Ectodermal cell (in vitro differentiated cells): Measurements from ENCODE around the gene MAPT.

Experiments
- H3K27ac ChIP-seq: 2 replicates; pipeline ENCODE4 v1.7.0; 2013; ENCODE audit warnings: mild to moderate bottlenecking, low read depth, low read length; ENCODE audit not compliant: insufficient read depth, poor library complexity, severe bottlenecking
- H3K27me3 ChIP-seq: 2 replicates; pipeline ENCODE4 v1.7.0; 2013; ENCODE audit warnings: mild to moderate bottlenecking, low read length; ENCODE audit not compliant: insufficient read depth, control insufficient read depth, poor library complexity, severe bottlenecking
- H3K36me3 ChIP-seq: one replicate; pipeline ENCODE4 v1.7.0; 2013; ENCODE audit warnings: low read length; ENCODE audit not compliant: control insufficient read depth, insufficient read depth
- H3K4me1 ChIP-seq: one replicate; pipeline ENCODE4 v1.7.0; 2013; ENCODE audit warnings: low read length; ENCODE audit not compliant: control insufficient read depth, insufficient read depth
- H3K4me3 ChIP-seq: 2 replicates; pipeline ENCODE4 v1.7.0; 2013; ENCODE audit warnings: low read depth, low read length, control low read depth; ENCODE audit not compliant: insufficient read depth
- H3K9me3 ChIP-seq: 2 replicates; pipeline ENCODE4 v1.7.0; 2013; ENCODE audit warnings: mild to moderate bottlenecking, low read length, moderate library complexity; ENCODE audit not compliant: control insufficient read depth
- WGBS, 2 experiments: methylation state at CpG; one replicate each; pipeline ENCODE4 v1.1.7; 2013; ENCODE audit warnings: missing lambda C conversion rate in 2 of 2; 5-methylcytosine and 5-hydroxymethylcytosine counted together

Gene MAPT

DNA sequence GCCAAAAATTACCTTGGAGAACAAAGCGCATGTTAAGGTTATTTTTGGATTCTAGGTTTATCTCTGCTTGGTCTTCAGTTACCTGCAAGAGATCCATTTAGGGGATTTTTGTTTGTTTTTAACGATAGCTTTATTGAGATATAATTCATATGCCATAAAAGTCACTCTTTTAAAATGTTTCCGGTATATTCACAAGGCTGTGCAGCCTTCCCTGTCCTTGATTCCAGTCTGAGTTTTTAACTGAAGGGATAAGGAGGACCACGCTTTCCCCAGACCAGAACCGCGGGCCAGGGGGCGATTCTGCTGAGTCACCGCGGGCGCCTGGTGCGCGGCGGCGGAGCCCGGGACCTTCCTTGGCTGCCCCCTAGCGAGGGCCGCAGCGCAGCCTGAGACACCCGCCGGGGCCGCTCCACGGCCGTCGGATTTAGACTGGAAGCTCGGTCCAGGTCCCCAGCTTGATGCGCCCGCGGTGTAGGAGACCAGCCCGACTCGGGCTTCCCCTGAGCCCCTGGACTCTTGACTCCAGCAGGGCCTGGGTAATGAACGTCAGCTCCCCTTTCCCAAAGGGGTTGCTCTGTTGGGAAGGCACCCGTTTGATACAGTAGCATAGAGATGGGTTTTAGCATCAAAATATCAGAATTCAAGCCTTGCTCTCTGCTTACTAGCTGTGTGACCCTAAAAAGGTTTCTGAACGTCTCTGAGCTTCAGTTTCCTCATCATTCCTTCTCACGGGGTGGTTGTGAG lies 54.7 kb downstream of the MAPT start:
- peaks cover 20% of the 10 kb centered on the region for H3K27me3 ChIP-seq
- peaks cover 4% of the 10 kb centered on the region for H3K4me1 ChIP-seq
- H3K36me3 ChIP-seq: no peaks in the 10 kb centered on the region
- H3K27ac ChIP-seq: no peak overlapping the region
- WGBS, 2 experiments: 13% methylated on average over 33 of the region's 34 CpGs
- H3K4me3 ChIP-seq: no peak overlapping the region
- H3K9me3 ChIP-seq: no peaks in the 10 kb centered on the region

DNA sequence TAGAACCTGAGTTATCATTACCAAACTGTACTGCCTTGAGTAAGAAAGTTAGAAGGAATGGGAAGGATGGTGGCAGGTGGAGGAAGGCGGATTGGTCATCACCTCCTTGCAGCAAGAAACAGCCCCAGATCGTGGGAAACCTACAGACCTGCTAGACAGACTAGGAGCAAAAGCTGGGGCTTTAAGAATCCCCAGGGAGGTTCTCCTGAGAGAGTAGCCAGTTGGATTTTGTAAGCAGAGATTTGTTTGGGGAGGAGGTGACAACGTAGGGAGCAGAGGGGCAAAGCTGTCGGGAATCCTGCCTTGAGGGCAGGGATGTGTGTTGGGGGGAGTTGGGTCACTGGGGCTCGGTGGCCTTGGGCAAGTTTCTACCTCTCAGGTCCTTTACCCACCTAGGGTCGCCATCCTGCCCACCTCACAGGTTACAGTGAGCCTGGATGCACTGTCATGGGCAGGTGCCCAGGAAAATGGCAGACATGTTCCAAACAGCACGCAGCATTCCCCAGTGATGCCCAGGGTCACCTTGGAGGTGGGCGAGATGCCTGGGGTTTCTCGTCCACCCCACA lies 55.5 kb downstream of the MAPT start:
- Histone ChIP-seq H3K9me3 (no peaks in the 10 kb centered on the region), H3K27me3 (peaks cover 20% of the 10 kb centered on the region), H3K36me3 (no peaks in the 10 kb centered on the region), H3K4me3 (no peak overlapping the region), H3K4me1 (peaks cover 4% of the 10 kb centered on the region), H3K27ac (no peak overlapping the region)
- WGBS, 2 experiments: 89 to 90% methylated on average over 9 of the region's 9 CpGs

- Histone ChIP-seq H3K4me3 (no peak overlapping the region), H3K36me3 (no peaks in the 10 kb centered on the region), H3K9me3 (no peaks in the 10 kb centered on the region), H3K27ac (no peak overlapping the region), H3K27me3 (peaks cover 20% of the 10 kb centered on the region), H3K4me1 (peaks cover 4% of the 10 kb centered on the region)
- WGBS, 2 experiments: 93 to 94% methylated on average over 8 of the region's 8 CpGs
These were observed 56.5 kb downstream of the MAPT start for GRCh38 chr17:45950888-45951287.

GRCh38 chr17:45951403-45951802 lies 57.0 kb downstream of the MAPT start:
- H3K27ac ChIP-seq: no peak overlapping the region
- 59 to 63% methylated on average over 10 of the region's 10 CpGs for WGBS, 2 experiments

GRCh38 chr17:45951941-45952340 lies 57.6 kb downstream of the MAPT start:
- Histone ChIP-seq H3K9me3 (no peaks in the 10 kb centered on the region), H3K27me3 (peaks cover 20% of the 10 kb centered on the region), H3K4me3 (no peak overlapping the region), H3K27ac (no peak overlapping the region), H3K36me3 (no peaks in the 10 kb centered on the region), H3K4me1 (peaks cover 4% of the 10 kb centered on the region)
- WGBS, 2 experiments: 93 to 94% methylated on average over 6 of the region's 6 CpGs

More at GRCh38 chr17:45951403-45951802, 57.0 kb downstream of the MAPT start:
- Histone ChIP-seq H3K4me3 (no peak overlapping the region), H3K9me3 (no peaks in the 10 kb centered on the region), H3K27me3 (peaks cover 20% of the 10 kb centered on the region), H3K4me1 (peaks cover 4% of the 10 kb centered on the region), H3K36me3 (no peaks in the 10 kb centered on the region)

DNA sequence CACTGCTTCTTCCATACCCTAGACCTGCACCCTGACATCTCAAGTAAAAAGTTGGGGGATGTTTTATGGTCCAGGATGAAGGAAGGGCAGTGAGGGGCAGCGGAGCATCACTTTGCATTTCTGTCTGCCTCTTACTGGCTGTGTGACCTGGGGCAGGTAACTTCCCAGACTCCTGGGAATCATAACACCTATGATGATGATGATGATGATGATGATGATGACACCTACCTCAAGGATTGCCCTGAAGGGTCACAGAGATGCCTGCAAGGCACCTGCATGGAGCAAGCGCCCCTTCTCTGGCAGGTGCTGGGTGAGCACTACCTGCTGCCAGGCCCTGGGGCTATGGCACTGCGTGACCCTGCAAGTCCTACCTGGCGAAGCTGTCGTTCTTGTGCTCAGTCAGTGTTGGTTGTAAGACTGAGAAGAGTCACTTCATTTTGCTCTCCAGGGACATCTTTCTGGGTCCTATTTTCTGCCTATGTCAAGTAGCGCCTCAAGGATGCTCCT lies 58.5 kb downstream of the MAPT start:
- Histone ChIP-seq H3K4me3 (no peak overlapping the region), H3K4me1 (peaks cover 4% of the 10 kb centered on the region), H3K27me3 (peaks cover 20% of the 10 kb centered on the region), H3K9me3 (no peaks in the 10 kb centered on the region), H3K27ac (no peak overlapping the region), H3K36me3 (no peaks in the 10 kb centered on the region)
- 93 to 96% methylated on average over 6 of the region's 6 CpGs for WGBS, 2 experiments

- Histone ChIP-seq H3K4me3 (no peak overlapping the region), H3K36me3 (no peaks in the 10 kb centered on the region), H3K9me3 (no peaks in the 10 kb centered on the region), H3K4me1 (peaks cover 4% of the 10 kb centered on the region), H3K27ac (no peak overlapping the region), H3K27me3 (peaks cover 18% of the 10 kb centered on the region)
- whole genome bisulfite sequencing, 2 experiments: 80 to 86% methylated on average over 2 of the region's 2 CpGs
These were observed 59.2 kb downstream of the MAPT start for GRCh38 chr17:45953561-45953960.

GRCh38 chr17:45954914-45955313 lies 60.6 kb downstream of the MAPT start:
- whole genome bisulfite sequencing, 2 experiments: 84 to 92% methylated on average over 11 of the region's 11 CpGs
- H3K36me3 ChIP-seq: no peaks in the 10 kb centered on the region
- peaks cover 4% of the 10 kb centered on the region for H3K4me1 ChIP-seq
- H3K9me3 ChIP-seq: no peaks in the 10 kb centered on the region
- H3K27me3 ChIP-seq: peaks cover 5% of the 10 kb centered on the region
- H3K4me3 ChIP-seq: no peak overlapping the region
- H3K27ac ChIP-seq: no peak overlapping the region

- Histone ChIP-seq H3K9me3 (no peaks in the 10 kb centered on the region), H3K4me3 (no peak overlapping the region), H3K27ac (no peak overlapping the region), H3K4me1 (peaks cover 4% of the 10 kb centered on the region), H3K27me3 (peaks cover under 1% of the 10 kb centered on the region), H3K36me3 (no peaks in the 10 kb centered on the region)
- 89 to 92% methylated on average over 10 of the region's 10 CpGs for WGBS, 2 experiments
These were observed 61.0 kb downstream of the MAPT start for GRCh38 chr17:45955326-45955725.

DNA sequence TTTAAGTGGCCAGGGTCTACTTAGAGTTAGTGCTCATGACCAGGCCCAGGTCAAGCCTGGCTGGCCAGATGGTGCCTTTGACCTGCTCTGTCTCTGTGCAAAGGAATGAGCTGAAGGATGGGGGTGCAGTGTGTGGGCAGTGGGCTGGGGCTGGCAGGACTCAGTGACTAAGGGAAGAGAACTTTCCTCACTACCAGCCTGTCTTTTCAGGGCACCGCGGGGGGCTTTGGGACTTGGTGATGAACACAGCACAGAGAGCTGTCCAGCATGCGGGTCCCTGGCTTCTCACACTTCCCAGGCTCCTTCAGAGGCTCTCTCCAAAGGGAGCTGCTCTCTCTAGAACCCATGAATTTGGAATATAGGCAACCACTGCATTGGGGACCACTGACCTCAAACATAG lies 61.7 kb downstream of the MAPT start:
- Histone ChIP-seq H3K4me3 (no peak overlapping the region), H3K36me3 (no peaks in the 10 kb centered on the region), H3K27ac (no peak overlapping the region), H3K9me3 (no peaks in the 10 kb centered on the region), H3K27me3 (no peaks in the 10 kb centered on the region), H3K4me1 (peaks cover 4% of the 10 kb centered on the region)
- 83 to 88% methylated on average over 3 of the region's 3 CpGs for WGBS, 2 experiments
